Measurements from ENCODE around the gene OTX1.

- no peak for TF ChIP-seq CTCF (IDR thresholded peaks at IDR 0.05)
- no peak for TF ChIP-seq POLR2AphosphoS5 (IDR thresholded peaks at IDR 0.05; ENCODE audit: low read depth, low read length)
- TF ChIP-seq YY1 (IDR thresholded peaks at IDR 0.05; ENCODE audit: low read depth) = no peak
- TF ChIP-seq JUND (IDR thresholded peaks at IDR 0.05) = no peak
Observed at GRCh38 chr2:63015389-63015788, 35.2 kb upstream of the OTX1 start.
